H9 (cell line): ENCODE measurements around the gene VPS25. TPM values are rescaled to one million over a fixed set of nuclear protein-coding genes. Genes with fewer than 3 reads are reported as not detected.

Source experiments
- DNase-seq: peaks from one replicate; pipeline ENCODE4 v3.0.0-alpha.2; 2017
- H2AFZ ChIP-seq: one replicate; pipeline ENCODE4 v1.6.1; 2013; ENCODE audit warnings: mild to moderate bottlenecking, low read length, control low read depth, moderate library complexity
- H2AK5ac ChIP-seq: 2 replicates; pipeline ENCODE4 v1.6.1; 2013; ENCODE audit warnings: low read length, control low read depth, mixed read lengths; ENCODE audit not compliant: insufficient read length
- H2BK120ac ChIP-seq: one replicate; pipeline ENCODE4 v1.6.1; 2013; ENCODE audit warnings: low read depth, mild to moderate bottlenecking, low read length, control low read depth, inconsistent platforms; ENCODE audit not compliant: poor library complexity, severe bottlenecking
- H2BK12ac ChIP-seq: 2 replicates; pipeline ENCODE4 v1.6.1; 2013; ENCODE audit warnings: low read length, control low read depth, mixed read lengths, low read depth; ENCODE audit not compliant: insufficient read length
- H2BK15ac ChIP-seq: 2 replicates; pipeline ENCODE4 v1.6.1; 2013; ENCODE audit warnings: low read depth, low read length, control low read depth
- H2BK20ac ChIP-seq: one replicate; pipeline ENCODE4 v1.6.1; 2013; ENCODE audit warnings: low read depth, mild to moderate bottlenecking, low read length, control low read depth, inconsistent platforms; ENCODE audit not compliant: poor library complexity, severe bottlenecking
- H2BK5ac ChIP-seq: 2 replicates; pipeline ENCODE4 v1.6.1; 2013; ENCODE audit warnings: low read length, control low read depth, mixed read lengths; ENCODE audit not compliant: insufficient read length
- H3K14ac ChIP-seq: 2 replicates; pipeline ENCODE4 v1.6.1; 2013; ENCODE audit warnings: low read length, control low read depth; ENCODE audit not compliant: insufficient read depth
- H3K18ac ChIP-seq: 2 replicates; pipeline ENCODE4 v1.6.1; 2013; ENCODE audit warnings: low read depth, mild to moderate bottlenecking, mixed read lengths, low read length, control low read depth; ENCODE audit not compliant: insufficient read length
- H3K23ac ChIP-seq: 2 replicates; pipeline ENCODE4 v1.6.1; 2013; ENCODE audit warnings: low read length, control low read depth, mixed read lengths, low read depth; ENCODE audit not compliant: insufficient read length
- H3K23me2 ChIP-seq: 2 replicates; pipeline ENCODE4 v1.6.1; 2013; ENCODE audit warnings: low read depth, mild to moderate bottlenecking, mixed read lengths, low read length, control low read depth; ENCODE audit not compliant: insufficient read length, poor library complexity, severe bottlenecking
- H3K27ac ChIP-seq: 2 replicates; pipeline ENCODE4 v1.5.1; 2013; ENCODE audit warnings: low read length, control low read depth, mixed read lengths, low read depth; ENCODE audit not compliant: insufficient read length
- H3K27me3 ChIP-seq: 2 replicates; pipeline ENCODE4 v1.6.1; 2013; ENCODE audit warnings: low read length, control low read depth, inconsistent platforms; ENCODE audit not compliant: insufficient read depth
- H3K4ac ChIP-seq: 2 replicates; pipeline ENCODE4 v1.6.1; 2013; ENCODE audit warnings: low read depth, mild to moderate bottlenecking, control low read depth, inconsistent platforms, low read length, moderate library complexity
- H3K4me1 ChIP-seq: 2 replicates; pipeline ENCODE4 v1.6.1; 2013; ENCODE audit warnings: low read length, control low read depth, inconsistent platforms; ENCODE audit not compliant: insufficient read depth
- H3K4me2 ChIP-seq: 2 replicates; pipeline ENCODE4 v1.6.1; 2013; ENCODE audit warnings: low read length, control low read depth, mixed read lengths; ENCODE audit not compliant: insufficient read length, insufficient read depth
- H3K56ac ChIP-seq: 2 replicates; pipeline ENCODE4 v1.6.1; 2013; ENCODE audit warnings: low read depth, mild to moderate bottlenecking, mixed read lengths, low read length, control low read depth; ENCODE audit not compliant: insufficient read length
- H3K79me1 ChIP-seq: 2 replicates; pipeline ENCODE4 v1.6.1; 2013; ENCODE audit warnings: low read depth, mild to moderate bottlenecking, moderate library complexity, low read length, control low read depth, inconsistent platforms; ENCODE audit not compliant: insufficient read depth, poor library complexity, severe bottlenecking
- H3K79me2 ChIP-seq: 2 replicates; pipeline ENCODE4 v1.6.1; 2013; ENCODE audit warnings: low read length, control low read depth, inconsistent platforms; ENCODE audit not compliant: insufficient read depth
- H3K9ac ChIP-seq: 2 replicates; pipeline ENCODE4 v1.6.1; 2013; ENCODE audit warnings: low read length, control low read depth, mixed read lengths; ENCODE audit not compliant: insufficient read length; ENCODE audit errors: extremely low read depth
- H3K9me3 ChIP-seq: one replicate; pipeline ENCODE4 v1.6.1; 2013; ENCODE audit warnings: low read depth, low read length, inconsistent platforms; ENCODE audit not compliant: control insufficient read depth
- H3T11ph ChIP-seq: one replicate; pipeline ENCODE4 v1.6.1; 2013; ENCODE audit warnings: mild to moderate bottlenecking, low read length, control low read depth, inconsistent platforms
- H4K20me1 ChIP-seq: one replicate; pipeline ENCODE4 v1.6.1; 2013; ENCODE audit not compliant: control insufficient read depth, insufficient read length, insufficient read depth
- H4K5ac ChIP-seq: 2 replicates; pipeline ENCODE4 v1.6.1; 2013; ENCODE audit warnings: low read depth, mild to moderate bottlenecking, mixed read lengths, low read length, control low read depth; ENCODE audit not compliant: insufficient read length
- H4K8ac ChIP-seq: replicated peaks from 2 replicates; pipeline ENCODE4 v1.6.1; 2013; ENCODE audit warnings: low read length, control low read depth, mixed read lengths, low read depth; ENCODE audit not compliant: insufficient read length
- H4K91ac ChIP-seq: 2 replicates; pipeline ENCODE4 v1.6.1; 2013; ENCODE audit warnings: low read depth, mild to moderate bottlenecking, moderate library complexity, mixed read lengths, low read length, control low read depth; ENCODE audit not compliant: insufficient read length
- H3K27ac Mint-ChIP-seq, 3 experiments: 2 replicates in 2 of 3; 3 replicates in 1 of 3; pipeline ENCODE4 v1.8.0; 2020 to 2021; ENCODE audit warnings: mixed read lengths in 3 of 3, mild to moderate bottlenecking in 1 of 3, moderate library complexity in 1 of 3
- H3K27me3 Mint-ChIP-seq: 2 replicates; pipeline ENCODE4 v1.8.0; 2021; ENCODE audit warnings: low read depth, mild to moderate bottlenecking, moderate library complexity, mixed read lengths
- H3K36me3 Mint-ChIP-seq, 3 experiments: 2 replicates in 2 of 3; 3 replicates in 1 of 3; pipeline ENCODE4 v1.8.0; 2020 to 2021; ENCODE audit warnings: low read depth in 3 of 3, mixed read lengths in 3 of 3; ENCODE audit not compliant: insufficient read depth in 1 of 3
- H3K4me1 Mint-ChIP-seq, 2 experiments: 2 replicates each; pipeline ENCODE4 v1.8.0; 2020; ENCODE audit warnings: mixed read lengths in 2 of 2
- H3K4me3 Mint-ChIP-seq, 2 experiments: 2 replicates in 1 of 2; 3 replicates in 1 of 2; pipeline ENCODE4 v1.8.0; 2020 to 2021; ENCODE audit warnings: mild to moderate bottlenecking in 2 of 2, mixed read lengths in 2 of 2, moderate library complexity in 1 of 2
- H3K9me3 Mint-ChIP-seq, 2 experiments: 2 replicates in 1 of 2; 3 replicates in 1 of 2; pipeline ENCODE4 v1.8.0; 2020; ENCODE audit warnings: mild to moderate bottlenecking in 2 of 2, mixed read lengths in 2 of 2, moderate library complexity in 1 of 2
- WGBS: extraction: QIAGEN DNeasy Blood & Tissue Kit; methylation state at CpG from one replicate; pipeline ENCODE4 v1.1.7; 2013; ENCODE audit warnings: missing lambda C conversion rate, low lambda C conversion rate, mixed read lengths; ENCODE audit not compliant: insufficient read length; ENCODE audit errors: extremely low coverage; 5-methylcytosine and 5-hydroxymethylcytosine counted together
- total RNA-seq: library from RNA; stranded (reverse); gene quantifications from 2 replicates; pipeline ENCODE4 v1.2.1, GENCODE V29; 2021
- TF ChIP-seq, protein P1 (sequence below): fragments of 200-600 bp; sonication (generic); conservative IDR thresholded peaks from 3 replicates; pipeline ENCODE4 v1.8.0; 2021; ENCODE audit warnings: antibody characterized with exemption, mild to moderate bottlenecking

The VPS25 gene
- total RNA-seq, 1 experiment from 2014 or later: 113 TPM

DNA sequence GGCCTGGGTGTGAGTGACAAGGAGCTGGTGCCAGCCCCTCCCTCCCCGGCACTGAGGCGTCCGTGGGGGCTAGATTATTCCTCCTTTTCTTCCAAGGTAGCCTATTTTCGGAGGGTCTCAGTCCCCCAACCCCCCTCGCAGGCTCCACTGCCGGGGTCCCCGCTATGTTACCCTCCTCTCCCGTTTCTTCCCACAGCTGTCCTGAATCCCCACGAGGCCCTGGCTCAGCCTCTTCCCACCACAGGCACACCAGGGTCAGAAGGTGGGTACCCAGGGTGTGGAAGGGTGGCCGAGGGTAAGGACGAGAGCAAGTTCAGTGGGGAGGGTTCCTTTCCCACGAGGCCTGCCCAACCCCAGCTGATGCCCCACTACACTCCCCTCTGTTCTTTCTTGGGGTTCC, 11.6 kb upstream of the VPS25 start:
- Histone ChIP-seq H3K27ac (no peak overlapping the region), H3K23ac (no peak overlapping the region), H3K79me1 (no peaks in the 10 kb centered on the region), H2BK120ac (no peak overlapping the region), H3K79me2 (no peaks in the 10 kb centered on the region), H2BK20ac (no peak overlapping the region), H4K5ac (no peak overlapping the region), H3K9ac (no peak overlapping the region), H2BK15ac (no peak overlapping the region), H3K9me3 (no peaks in the 10 kb centered on the region), H3K18ac (no peak overlapping the region), H3K56ac (no peak overlapping the region), H3K4me1 (no peaks in the 10 kb centered on the region; the same call in 1 of the 2 replicates), H3T11ph (no peak overlapping the region), H2AK5ac (no peak overlapping the region), H3K4me2 (peak overlapping the region; percentile 67), H4K91ac (no peak overlapping the region), H3K14ac (no peak overlapping the region), H4K20me1 (no peaks in the 10 kb centered on the region), H4K8ac (no peak overlapping the region), H2BK5ac (no peak overlapping the region), H2AFZ (no peak overlapping the region), H3K4ac (no peak overlapping the region), H3K23me2 (peaks cover 6% of the 10 kb centered on the region), H3K27me3 (peaks cover 23% of the 10 kb centered on the region), H2BK12ac (no peak overlapping the region)
- DNase-seq: no peak
- TF ChIP-seq, protein P1, sequence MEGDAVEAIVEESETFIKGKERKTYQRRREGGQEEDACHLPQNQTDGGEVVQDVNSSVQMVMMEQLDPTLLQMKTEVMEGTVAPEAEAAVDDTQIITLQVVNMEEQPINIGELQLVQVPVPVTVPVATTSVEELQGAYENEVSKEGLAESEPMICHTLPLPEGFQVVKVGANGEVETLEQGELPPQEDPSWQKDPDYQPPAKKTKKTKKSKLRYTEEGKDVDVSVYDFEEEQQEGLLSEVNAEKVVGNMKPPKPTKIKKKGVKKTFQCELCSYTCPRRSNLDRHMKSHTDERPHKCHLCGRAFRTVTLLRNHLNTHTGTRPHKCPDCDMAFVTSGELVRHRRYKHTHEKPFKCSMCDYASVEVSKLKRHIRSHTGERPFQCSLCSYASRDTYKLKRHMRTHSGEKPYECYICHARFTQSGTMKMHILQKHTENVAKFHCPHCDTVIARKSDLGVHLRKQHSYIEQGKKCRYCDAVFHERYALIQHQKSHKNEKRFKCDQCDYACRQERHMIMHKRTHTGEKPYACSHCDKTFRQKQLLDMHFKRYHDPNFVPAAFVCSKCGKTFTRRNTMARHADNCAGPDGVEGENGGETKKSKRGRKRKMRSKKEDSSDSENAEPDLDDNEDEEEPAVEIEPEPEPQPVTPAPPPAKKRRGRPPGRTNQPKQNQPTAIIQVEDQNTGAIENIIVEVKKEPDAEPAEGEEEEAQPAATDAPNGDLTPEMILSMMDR: no peak
- no CpG with 5 or more reads among the region's 12 CpGs for WGBS
- Mint-ChIP-seq H3K4me3 (peak overlapping the region; percentile 37 to 74), H3K27me3 (peaks cover 50% of the 10 kb centered on the region), H3K36me3 (peaks cover 0 to 1% (median 0%) of the 10 kb centered on the region in 3 experiments; a peak in 1 of 7 replicates), H3K4me1 (peaks cover 18 to 25% of the 10 kb centered on the region in 2 experiments), H3K9me3 (no peaks in the 10 kb centered on the region), H3K27ac (no peak overlapping the region)
